Upper lobe of left lung (tissue), 4 donors: ENCODE data around the gene NTF4.

Experiments
- EP300 ChIP-seq, 4 donors: sonication (generic); formaldehyde crosslinking; IDR thresholded peaks; one replicate each; pipeline ENCODE4 v1.5.1; 2017; ENCODE audit warnings: antibody characterized with exemption in 4 of 4, control low read depth in 2 of 4
- POLR2AphosphoS5 ChIP-seq, 2 donors: sonication (generic); formaldehyde crosslinking; IDR thresholded peaks; one replicate each; pipeline ENCODE4 v1.5.1; 2017; ENCODE audit warnings: antibody characterized with exemption in 2 of 2
- TF ChIP-seq, protein P1 (sequence below), 6 experiments: fragments of 450-650 bp in 4 of 6; fragments of 200-600 bp in 2 of 6; sonication (generic) in 2 of 6; IDR thresholded peaks; one replicate each; pipeline ENCODE4 v1.5.1; 2016 to 2019; ENCODE audit warnings: antibody characterized with exemption in 6 of 6

DNA sequence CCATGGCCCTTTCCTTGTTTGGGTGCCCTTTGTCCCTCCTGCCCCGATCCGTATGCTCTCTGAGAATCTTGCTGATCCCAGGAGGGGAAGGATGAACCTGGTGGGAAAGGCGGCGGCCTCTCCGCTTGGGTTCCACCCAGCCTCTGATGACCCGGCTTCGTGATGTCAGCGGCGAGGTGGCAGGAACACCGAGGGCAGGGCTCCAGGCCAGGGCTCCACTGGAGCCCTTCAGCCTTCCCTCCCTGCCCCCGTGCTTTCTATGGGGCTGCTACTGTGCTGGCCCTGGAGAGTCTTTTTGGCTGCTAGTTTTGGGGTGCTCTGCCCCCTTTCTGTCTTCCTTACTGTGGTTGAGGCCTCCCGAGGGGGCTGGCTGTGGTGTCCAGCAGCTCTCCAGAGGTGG is 37.7 kb upstream of the NTF4 start:
- TF ChIP-seq, protein P1, sequence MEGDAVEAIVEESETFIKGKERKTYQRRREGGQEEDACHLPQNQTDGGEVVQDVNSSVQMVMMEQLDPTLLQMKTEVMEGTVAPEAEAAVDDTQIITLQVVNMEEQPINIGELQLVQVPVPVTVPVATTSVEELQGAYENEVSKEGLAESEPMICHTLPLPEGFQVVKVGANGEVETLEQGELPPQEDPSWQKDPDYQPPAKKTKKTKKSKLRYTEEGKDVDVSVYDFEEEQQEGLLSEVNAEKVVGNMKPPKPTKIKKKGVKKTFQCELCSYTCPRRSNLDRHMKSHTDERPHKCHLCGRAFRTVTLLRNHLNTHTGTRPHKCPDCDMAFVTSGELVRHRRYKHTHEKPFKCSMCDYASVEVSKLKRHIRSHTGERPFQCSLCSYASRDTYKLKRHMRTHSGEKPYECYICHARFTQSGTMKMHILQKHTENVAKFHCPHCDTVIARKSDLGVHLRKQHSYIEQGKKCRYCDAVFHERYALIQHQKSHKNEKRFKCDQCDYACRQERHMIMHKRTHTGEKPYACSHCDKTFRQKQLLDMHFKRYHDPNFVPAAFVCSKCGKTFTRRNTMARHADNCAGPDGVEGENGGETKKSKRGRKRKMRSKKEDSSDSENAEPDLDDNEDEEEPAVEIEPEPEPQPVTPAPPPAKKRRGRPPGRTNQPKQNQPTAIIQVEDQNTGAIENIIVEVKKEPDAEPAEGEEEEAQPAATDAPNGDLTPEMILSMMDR (IDR thresholded peaks at IDR 0.05) = no peak
- TF ChIP-seq EP300 (IDR thresholded peaks at IDR 0.05) = no peak
- no peak for TF ChIP-seq POLR2AphosphoS5 (IDR thresholded peaks at IDR 0.05)
